ENCODE data around the gene MARVELD1.

GRCh38 chr10:97764519-97764931 lies 51.0 kb downstream of the MARVELD1 start:
- TF ChIP-seq, protein P1, sequence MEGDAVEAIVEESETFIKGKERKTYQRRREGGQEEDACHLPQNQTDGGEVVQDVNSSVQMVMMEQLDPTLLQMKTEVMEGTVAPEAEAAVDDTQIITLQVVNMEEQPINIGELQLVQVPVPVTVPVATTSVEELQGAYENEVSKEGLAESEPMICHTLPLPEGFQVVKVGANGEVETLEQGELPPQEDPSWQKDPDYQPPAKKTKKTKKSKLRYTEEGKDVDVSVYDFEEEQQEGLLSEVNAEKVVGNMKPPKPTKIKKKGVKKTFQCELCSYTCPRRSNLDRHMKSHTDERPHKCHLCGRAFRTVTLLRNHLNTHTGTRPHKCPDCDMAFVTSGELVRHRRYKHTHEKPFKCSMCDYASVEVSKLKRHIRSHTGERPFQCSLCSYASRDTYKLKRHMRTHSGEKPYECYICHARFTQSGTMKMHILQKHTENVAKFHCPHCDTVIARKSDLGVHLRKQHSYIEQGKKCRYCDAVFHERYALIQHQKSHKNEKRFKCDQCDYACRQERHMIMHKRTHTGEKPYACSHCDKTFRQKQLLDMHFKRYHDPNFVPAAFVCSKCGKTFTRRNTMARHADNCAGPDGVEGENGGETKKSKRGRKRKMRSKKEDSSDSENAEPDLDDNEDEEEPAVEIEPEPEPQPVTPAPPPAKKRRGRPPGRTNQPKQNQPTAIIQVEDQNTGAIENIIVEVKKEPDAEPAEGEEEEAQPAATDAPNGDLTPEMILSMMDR (conservative IDR thresholded peaks at IDR 0.05; ENCODE audit: low read depth in 2 of 2): no peak
- TF ChIP-seq EZH2phosphoT487 (IDR thresholded peaks at IDR 0.05; ENCODE audit: unreplicated experiment) (no peak), POLR2AphosphoS5 (IDR thresholded peaks at IDR 0.05; ENCODE audit: low read depth) (no peak), CREB1 (CRISPR knock-in tag; IDR thresholded peaks at IDR 0.05; ENCODE audit: low read depth) (no peak), JUNB (IDR thresholded peaks at IDR 0.05; ENCODE audit: unreplicated experiment) (no peak), EZH2 (IDR thresholded peaks at IDR 0.05; ENCODE audit: low read depth, unreplicated experiment) (no peak)
- TF ChIP-seq, protein P2, sequence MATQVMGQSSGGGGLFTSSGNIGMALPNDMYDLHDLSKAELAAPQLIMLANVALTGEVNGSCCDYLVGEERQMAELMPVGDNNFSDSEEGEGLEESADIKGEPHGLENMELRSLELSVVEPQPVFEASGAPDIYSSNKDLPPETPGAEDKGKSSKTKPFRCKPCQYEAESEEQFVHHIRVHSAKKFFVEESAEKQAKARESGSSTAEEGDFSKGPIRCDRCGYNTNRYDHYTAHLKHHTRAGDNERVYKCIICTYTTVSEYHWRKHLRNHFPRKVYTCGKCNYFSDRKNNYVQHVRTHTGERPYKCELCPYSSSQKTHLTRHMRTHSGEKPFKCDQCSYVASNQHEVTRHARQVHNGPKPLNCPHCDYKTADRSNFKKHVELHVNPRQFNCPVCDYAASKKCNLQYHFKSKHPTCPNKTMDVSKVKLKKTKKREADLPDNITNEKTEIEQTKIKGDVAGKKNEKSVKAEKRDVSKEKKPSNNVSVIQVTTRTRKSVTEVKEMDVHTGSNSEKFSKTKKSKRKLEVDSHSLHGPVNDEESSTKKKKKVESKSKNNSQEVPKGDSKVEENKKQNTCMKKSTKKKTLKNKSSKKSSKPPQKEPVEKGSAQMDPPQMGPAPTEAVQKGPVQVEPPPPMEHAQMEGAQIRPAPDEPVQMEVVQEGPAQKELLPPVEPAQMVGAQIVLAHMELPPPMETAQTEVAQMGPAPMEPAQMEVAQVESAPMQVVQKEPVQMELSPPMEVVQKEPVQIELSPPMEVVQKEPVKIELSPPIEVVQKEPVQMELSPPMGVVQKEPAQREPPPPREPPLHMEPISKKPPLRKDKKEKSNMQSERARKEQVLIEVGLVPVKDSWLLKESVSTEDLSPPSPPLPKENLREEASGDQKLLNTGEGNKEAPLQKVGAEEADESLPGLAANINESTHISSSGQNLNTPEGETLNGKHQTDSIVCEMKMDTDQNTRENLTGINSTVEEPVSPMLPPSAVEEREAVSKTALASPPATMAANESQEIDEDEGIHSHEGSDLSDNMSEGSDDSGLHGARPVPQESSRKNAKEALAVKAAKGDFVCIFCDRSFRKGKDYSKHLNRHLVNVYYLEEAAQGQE (IDR thresholded peaks at IDR 0.05; ENCODE audit: unreplicated experiment): no peak
